ENCODE measurements around the gene EDN1.

GRCh38 chr6:12313306-12313991 is 23.3 kb downstream of the EDN1 start:
- no peak for TF ChIP-seq EZH2 (IDR thresholded peaks at IDR 0.05; ENCODE audit: insufficient read depth, low read length)
- TF ChIP-seq CTCF (IDR thresholded peaks at IDR 0.05; ENCODE audit: insufficient read depth, low read depth, low read length) = no peak

Measured in astrocyte (in vitro differentiated cells and primary cell).